Stimulated activated CD8-positive, alpha-beta memory T cell treated with anti-CD3 and anti-CD28 coated beads, Interleukin-12 subunit alpha, Interleukin-12 subunit beta, amount 100 ng/mL, for 1 hour (primary cell): Measurements from ENCODE around the gene GEMIN4.
"Not testable (repeated sequence)": the region's sequence is repeated elsewhere in the genome, so short reads cannot be mapped to it uniquely, and the experiment has no call there.

Source experiments
- DNase-seq: peaks from one replicate; pipeline ENCODE4 v3.0.0-alpha.2; 2020; ENCODE audit warnings: low read depth

The GEMIN4 gene

DNA sequence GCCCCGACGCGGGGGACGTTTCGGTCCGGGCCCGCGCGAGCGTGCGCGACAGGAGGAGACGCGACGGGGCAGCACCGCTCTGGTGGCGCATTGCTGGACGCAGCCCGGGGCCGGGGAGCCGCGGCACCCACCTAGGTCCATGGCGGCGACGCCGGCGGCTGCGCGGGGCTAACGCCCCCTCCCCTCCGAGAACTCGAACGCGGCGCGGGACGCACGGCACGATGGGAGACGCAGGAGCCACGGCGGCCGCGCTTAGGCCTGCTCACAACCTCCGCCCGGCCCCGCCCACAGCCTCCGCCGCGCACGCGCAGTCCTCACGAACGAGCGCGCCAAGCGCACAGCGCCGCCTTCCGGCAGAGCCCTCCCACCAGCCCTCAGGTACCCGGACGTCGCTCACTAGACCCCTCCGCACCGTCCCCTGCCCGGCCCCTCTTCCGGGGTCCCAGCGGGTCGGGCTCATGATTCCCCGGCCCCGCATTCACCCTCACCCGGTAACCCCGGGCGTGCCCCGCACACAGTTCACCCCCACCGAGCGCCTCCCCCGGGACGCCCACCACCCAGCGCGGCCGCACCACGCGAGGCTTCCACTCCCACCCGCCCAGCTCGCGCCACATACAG is at the start of gene GEMIN4:
Gene GEMIN4, minus strand, starts transcription at position 263 of the 618 bp plus-strand sequence. Its CDS starts 122 bp downstream, at position 141.
- DNase-seq = peak; percentile 98

DNA sequence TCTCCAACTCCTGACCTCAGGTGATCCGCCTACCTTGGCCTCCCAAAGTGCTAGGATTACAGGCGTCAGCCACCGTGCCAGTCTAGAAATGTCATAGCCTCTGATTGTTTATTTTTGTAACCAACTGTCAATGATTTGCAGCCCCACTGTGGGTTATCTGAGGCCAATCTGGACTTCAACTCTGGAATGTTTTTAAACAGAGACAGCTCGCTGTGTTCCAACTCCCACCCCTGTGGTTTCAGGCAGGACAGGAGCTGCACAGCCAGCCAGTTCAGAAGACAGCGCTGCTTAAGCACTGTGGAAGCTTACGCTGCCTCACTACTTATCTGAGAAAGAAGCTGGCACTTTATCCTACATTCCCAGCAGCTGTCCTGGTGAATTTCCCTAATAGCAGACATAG is 49.6 kb upstream of the GEMIN4 start:
- no peak for DNase-seq

DNA sequence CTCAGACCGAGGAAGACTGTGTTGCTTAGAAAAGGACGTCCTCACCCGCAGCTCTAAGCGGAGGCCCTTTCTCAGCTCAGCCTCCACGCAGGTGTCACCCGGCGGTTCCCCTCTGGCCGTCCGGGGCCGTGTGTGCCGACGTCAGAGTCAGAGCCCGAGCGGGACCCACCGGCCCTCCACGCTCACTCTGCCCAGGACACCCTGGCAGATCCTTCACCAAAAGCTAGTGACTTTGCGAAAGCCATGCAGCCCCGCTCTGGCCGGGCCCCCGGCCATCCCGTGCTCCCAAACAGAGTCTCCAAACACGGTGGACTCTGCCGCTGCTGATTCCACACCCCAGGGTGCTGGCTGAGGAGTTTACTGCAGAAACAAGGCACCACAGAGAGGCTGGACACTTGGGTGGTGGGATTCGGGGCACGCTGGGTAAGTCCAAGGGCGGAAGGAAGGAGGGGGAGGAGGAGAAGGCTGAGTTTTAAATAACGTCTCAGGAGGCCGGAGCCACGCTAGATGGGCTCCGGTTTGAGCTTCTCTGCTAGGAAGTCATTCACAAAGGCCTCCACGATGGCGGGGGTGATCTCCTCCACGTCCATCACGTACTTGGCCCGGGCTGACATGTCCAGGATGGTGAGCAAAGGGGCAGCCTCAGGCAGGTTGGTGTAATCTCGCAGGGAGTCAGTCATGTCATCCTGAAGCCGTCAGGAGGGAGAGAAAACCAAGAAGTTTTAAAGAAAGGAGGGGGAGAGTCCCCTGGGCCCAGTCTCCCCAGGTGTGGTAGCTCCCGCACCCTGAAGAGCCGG is 48.6 kb upstream of the GEMIN4 start:
- DNase-seq = no peak

DNA sequence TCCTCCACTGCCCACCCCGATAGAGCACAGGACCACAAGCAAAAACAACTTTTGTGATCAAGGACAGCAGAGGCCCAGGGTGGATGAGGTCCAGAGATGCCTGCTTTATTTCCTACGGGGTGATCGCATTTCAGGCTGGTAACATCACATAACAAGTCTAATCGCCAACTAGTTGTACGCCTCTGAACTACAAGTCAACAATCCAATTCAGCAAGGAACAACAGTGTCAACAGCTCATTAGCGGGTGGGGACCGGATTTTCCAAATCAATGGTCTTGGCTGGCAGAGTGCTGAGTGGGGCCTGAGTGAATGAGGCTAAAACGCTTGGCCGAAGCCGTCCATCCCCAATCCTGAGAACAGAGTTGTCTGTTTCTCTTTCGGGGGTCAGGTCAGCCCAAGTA is 47.2 kb upstream of the GEMIN4 start:
- DNase-seq = no peak

DNA sequence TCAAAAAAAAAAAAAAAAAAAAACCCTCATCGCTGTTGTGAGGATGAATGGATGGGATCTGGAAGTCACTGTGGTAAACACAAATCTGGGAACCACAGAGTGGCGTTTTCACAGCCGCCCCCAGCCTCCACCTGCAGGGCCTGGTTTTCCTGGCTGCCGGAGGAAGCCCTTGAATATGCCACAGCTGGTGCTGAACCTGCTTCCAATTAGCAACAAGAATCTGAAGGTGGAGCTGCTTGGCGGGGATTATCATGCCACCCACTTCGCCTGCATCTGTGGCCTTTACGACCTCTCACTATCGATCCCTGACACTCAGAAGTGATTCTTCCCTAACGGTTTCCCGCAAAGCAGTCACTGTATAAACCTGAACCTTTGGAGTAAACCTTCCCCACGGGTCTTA is 46.2 kb upstream of the GEMIN4 start:
- no peak for DNase-seq

DNA sequence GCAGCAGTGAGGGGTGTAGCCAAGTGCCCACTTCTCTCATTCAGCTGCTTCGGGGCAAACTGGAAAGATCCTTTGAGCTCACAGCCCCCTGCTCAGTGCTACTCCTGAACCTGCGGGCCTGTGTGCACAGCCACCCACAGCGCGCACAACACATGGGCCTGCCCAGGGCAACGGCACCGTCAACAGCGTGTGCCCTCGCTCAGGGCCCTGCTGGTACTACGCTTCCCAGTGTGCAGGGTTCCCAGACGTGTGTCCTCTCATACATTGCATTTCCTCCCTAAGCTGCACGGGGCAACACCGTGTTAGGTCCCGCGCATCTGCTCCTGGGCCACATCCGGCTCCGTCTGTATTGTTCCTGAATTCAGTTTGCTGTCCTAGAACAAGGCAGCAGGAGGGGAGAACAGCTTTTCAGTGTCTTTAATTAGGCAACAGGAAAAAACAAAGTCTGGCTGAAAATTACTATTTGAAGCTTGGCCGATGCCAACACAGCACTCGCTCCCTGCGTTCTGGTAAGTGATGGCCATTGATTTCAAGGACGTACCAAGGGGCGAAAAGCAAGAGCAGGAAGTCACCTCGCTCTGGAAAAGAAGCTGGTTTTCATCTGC is 45.3 kb upstream of the GEMIN4 start:
- no peak for DNase-seq

DNA sequence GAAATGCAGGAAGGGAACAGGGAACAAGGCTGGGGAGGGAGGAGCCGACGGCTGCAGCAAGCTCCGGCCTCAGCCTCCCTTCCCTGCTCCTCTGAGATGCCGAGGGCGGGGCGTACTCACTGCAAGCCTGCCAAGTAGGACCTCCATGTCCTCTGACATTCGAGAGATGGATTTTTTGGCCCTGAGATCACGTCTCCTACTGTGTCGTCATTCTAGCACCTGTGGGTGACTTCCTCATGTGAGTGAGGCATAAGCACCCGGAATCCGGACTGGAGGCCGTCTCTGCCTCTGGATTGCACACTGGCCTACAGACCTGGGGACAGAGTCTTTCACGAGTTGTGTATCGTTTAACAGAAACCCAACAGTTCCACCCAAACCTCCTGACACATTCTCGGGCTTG is 44.5 kb upstream of the GEMIN4 start:
- no peak for DNase-seq

DNA sequence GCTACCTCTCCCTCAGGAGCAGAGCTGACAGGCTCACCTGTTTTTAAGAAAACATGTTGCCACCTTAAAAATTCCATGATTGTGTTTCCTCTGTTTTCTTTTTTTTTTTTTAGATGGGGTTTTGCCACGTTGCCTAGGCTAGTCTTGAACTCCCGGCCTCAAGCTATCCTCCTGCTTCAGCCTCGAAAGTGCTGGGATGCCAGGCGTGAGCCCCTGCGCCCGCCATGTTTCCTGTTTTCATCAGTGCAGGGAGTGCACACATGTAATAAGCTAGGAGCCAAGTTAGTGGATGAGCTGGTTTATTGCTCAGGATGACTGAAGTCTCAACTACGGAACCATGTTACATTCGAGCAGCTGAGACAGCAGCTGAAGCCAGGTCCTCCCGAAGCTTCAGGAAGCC is 43.7 kb upstream of the GEMIN4 start:
- DNase-seq = no peak

DNA sequence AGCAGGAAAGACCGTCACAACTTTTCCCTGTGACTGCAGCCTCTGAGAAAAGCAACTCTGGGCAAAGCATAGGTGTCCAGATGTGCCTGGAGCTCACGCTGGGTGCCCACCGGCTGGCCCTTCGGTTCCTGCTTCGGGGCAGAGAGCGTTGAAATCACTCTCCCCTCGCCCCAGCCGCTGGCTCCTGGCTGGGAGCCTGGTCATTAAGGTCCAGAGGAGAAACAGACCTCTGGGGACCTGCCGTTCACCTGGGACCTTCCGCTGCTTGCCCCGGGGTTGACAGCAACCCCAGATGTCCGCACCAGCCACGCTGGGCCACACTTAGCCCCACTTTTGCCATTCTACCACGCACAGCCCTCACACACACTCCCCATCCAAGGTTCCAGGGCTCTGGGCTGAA is 43.2 kb upstream of the GEMIN4 start:
- no peak for DNase-seq

DNA sequence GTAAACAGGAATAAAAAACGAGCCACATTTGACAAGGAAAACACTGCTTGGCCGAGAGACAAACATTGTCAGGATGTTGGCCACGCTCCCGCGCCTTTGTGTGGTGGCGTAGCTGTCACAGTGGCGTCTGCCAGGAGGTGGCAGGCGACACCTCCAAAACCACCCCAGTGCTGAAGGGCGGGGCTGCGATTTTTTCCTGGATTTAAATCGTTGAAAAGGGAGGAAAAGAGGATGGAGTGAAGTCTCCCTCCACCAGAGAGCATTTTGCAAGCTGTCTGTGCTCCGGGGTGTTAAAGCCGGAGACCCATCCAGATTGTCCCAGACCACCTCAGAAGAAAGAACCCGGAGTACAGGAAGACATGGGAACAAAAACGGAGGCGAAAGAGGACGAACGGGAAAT is 42.8 kb upstream of the GEMIN4 start:
- peak; percentile 5 for DNase-seq

DNA sequence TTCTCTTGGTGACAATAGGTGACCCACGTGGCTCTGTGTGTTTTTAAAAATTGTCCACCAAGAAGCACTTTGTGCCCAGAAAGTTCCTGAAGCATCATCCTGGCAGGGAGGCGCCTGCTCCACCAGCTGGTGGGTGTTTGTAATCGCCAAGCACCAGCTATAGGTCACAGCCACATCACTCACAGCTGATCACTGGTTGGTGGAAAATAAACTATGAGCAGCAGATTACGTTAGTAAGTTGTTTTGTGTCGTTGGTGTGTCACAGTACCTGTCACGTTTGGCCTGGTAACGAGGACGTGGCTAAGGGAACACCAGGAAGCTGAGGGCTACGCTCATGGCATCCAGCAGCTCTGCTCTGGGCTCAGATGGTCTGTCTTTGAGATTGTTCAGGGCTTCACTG is 40.2 kb upstream of the GEMIN4 start:
- DNase-seq = no peak

DNA sequence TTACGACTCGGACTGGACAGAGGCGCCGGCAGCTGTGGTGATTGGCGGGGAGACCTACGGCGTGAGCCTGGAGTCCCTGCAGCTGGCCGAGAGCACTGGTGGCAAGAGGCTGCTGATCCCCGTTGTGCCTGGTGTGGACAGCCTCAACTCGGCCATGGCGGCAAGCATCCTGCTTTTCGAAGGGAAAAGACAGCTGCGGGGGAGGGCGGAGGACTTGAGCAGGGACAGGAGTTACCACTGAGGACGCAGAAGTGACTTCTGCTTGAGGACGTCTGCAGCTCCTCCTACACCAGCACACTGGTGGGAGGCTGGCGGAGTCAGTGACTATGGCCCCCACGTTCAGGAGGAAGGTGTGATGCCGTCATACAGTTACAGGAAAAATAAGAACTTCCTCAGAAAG is 39.8 kb upstream of the GEMIN4 start:
- DNase-seq = no peak

DNA sequence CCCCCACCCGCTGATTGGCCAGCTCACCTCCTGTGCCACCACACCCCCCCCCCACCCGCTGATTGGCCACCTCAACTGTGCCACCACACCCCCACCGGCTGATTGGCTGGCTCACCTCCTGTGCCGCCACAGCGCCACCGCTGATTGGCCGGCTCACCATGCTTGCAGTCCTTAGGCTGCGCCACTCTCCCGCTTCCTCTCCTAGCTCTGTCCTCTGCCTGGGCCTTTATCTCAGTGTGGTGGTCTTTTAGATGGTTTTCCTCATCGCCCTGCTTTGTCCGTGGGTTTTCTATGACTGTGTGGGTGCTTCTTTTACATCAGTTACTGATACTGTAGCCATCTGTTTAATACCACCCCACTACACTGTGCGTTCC is 38.8 kb upstream of the GEMIN4 start:
- not testable (repeated sequence) for DNase-seq

DNA sequence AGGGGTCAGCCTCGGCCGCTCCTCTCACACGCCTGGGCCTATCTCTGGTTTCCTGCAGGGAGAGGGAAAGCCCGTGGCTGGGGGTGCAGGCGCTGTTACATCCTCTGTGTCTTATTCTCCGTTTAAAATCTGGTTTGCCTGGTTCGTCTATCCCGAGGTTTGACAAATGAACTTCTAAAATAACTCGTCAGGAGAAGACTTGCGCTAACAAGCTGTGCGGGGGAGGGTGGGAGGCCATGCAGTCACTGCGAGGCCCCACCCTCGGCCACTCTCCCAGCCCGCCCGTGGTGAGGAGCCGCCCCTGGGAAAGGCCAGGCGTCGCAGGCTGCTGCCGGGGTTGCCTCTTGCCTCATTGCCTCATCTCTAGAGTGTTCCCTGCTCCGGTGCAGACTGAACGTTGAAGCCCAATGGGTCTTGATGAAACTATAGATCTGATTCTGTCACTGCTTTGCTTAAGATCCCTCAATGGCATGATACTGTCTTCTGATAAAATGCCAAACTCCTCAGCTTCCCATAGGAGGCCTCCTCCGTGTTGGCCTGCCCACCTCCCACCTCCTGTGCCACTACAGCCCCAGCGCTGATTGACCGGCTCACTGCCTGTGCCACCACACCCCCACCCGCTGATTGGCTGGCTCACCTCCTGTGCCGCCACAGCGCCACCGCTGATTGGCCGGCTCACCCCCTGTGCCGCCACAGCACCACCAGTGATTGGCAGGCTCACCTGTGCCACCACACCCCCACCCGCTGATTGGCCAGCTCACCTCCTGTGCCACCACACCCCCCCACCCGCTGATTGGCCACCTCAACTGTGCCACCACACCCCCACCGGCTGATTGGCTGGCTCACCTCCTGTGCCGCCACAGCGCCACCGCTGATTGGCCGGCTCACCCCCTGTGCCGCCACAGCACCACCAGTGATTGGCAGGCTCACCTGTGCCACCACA is 38.1 kb upstream of the GEMIN4 start:
- not testable (repeated sequence) for DNase-seq

DNA sequence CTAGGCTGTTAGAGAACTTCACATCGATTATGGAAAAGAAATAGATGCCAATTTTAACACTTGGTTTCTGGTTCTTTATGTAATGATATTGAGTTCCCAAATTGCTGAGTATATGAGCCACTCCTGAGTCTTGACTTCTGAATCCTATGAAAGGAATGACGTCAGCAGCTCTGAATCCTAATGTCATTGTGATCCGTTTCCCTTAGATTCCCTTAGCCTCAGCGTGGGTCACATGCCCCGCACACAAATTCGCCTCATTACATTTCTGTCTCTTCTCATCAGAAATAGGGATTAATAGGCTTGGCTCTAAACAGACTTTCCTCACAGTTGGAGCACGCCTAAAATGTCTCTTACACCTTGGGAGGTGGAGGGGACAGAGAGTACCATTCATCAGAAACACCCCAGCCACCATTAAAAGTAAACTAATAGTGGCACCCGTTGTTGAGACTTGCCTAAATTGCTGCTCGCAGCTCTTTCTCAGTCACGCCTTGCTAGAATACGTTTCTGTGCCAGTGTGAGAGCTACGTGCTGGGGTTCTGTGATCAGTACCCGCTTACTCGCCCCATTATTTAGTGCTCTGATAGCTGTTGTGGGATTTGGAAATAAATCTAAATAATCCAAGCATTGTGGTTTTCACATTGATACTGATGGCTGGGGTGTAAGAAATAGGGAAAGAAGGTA is 37.2 kb upstream of the GEMIN4 start:
- DNase-seq = no peak

DNA sequence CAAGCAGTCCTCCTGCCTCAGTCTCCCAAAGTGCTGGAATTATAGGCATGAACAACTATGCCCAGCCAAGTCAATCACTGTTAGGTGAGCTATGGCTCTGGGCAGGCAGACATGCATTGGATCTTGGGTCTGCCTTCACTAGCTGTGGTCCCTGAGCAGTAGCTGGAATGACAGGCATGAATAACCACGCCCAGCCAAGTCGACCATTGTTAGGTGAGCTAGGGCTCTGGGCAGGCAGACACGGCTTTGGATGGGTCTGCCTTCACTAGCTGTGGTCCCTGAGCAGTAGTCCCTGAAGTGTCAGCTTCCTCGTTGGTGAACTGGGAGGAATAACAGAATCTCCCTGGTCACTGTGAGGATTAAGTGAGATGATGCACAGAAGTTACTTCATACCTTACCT is 36.5 kb upstream of the GEMIN4 start:
- DNase-seq = no peak

DNA sequence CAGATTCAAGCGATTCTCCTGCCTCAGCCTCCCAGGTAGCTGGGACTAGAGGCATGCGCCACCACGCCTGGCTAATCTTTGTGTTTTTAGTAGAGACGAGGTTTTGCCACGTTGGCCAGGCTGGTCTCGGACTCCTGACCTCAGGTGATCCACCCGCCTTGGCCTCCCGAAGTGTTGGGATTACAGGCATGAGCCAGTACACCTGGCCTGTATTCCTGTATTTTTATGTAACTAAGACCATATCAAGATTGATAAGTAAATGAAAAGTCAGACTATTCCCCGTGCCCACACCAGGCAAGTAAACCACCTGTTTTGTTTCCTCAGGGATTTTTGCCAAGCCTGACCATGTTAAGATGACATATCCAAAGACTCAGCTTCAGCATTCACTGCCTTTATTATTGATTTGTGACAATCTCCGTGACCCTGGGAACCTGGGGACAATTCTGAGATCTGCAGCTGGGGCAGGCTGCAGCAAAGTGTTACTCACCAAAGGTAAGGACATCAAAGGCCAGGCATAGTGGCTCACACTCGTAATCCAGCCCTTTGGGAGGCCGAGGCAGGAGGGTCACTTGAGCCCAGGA is 35.7 kb upstream of the GEMIN4 start:
- no peak for DNase-seq

DNA sequence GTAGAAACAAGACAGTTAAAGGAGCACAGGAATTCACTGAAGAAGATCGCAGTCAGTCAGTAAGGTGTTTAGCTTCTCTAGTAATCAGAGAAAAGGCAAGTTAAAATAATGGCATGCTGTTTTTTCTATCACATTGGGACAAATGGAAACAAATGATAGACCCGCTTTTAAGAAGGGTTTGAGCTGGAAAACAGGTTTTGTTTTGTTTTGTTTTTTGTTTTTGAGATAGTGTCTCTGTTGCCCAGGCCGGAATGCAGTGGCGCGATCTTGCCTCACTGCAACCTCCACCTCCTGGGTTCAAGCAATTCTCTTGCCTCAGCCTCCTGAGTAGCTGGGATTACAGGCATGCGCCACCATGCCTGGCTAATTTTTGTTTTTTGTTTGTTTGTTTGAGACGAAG is 33.8 kb upstream of the GEMIN4 start:
- DNase-seq = not testable (repeated sequence)

DNA sequence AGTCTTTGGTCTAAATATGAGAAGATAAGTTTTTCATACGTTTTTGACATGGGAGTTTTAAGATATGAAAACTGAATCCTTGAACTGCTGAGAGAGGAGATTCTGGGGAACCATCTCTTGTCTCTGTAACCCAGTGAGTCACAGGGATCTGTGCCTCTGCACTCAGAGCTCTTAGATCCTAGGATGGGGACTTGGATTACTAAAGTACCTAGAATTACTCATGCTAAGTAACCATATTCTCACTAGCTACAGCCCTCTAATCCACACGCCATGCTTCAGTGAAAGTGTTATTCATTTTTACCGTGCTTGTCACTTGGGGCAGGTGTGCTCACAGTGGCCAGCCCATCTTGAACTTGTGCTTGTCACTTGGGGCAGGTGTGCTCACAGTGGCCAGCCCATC is 32.1 kb upstream of the GEMIN4 start:
- no peak for DNase-seq

DNA sequence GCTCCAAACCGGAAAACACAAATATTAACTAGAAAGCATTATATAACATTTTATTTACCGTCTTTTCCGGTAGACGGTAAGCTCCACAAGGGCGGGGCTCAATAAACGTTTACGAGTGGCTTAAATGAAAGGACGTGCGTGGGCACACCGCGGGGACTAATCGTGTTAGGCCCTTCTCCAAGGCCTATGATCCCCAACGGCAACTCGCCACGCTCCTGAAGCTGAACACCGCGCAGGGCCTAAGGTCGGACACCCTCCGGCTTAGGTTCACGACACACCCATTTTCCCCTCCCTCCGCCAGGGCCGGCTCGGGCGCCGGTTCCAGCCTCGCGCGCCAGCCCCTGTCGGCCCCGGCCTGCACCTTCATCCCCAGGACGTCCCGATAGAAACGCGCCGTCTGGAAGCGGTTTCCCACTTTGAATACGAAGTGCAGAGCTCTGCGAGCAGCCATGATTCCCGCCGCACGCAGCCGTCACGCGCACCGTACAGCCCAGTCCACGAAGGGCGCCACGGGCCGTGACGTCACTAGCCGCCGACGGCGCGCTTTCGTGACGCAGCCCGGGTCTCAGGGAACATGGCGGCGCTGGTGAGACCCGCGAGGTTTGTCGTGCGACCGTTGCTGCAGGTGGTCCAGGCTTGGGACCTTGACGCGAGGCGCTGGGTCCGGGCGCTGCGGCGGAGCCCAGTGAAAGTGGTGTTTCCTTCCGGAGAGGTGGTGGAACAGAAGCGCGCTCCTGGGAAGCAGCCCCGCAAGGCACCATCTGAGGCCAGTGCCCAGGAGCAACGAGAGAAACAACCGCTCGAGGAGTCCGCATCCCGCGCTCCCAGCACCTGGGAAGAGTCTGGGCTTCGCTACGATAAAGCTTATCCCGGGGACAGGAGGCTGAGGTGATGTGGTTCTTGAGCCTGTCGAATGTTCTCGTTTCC is 30.0 kb upstream of the GEMIN4 start, which contains the start of the genes GLOD4 and MRM3:
Gene GLOD4, minus strand, starts transcription at position 476 of the 927 bp plus-strand sequence. Its CDS starts 25 bp downstream, at position 451.
Gene MRM3, plus strand, starts transcription at position 549 of the 927 bp plus-strand sequence. Its CDS starts 26 bp downstream, at position 575.
- peak; percentile 88 for DNase-seq
